Osteocyte (in vitro differentiated cells): Measurements from ENCODE around the gene ANKS3. TPM values are rescaled to one million over a fixed set of nuclear protein-coding genes. Genes with fewer than 3 reads are reported as not detected.

Experiments
- DNase-seq: peaks from one replicate; pipeline ENCODE4 v3.0.0; 2021; ENCODE audit warnings: mixed read lengths; ENCODE audit not compliant: unreplicated experiment; ENCODE audit errors: extremely low spot score
- H3K27ac Mint-ChIP-seq: one replicate; pipeline ENCODE4 v1.8.0; 2021; ENCODE audit warnings: mild to moderate bottlenecking, mixed read lengths; ENCODE audit not compliant: unreplicated experiment
- H3K27me3 Mint-ChIP-seq: one replicate; pipeline ENCODE4 v1.8.0; 2021; ENCODE audit warnings: mixed read lengths; ENCODE audit not compliant: unreplicated experiment
- H3K36me3 Mint-ChIP-seq: one replicate; pipeline ENCODE4 v1.8.0; 2021; ENCODE audit warnings: mixed read lengths; ENCODE audit not compliant: unreplicated experiment
- H3K4me1 Mint-ChIP-seq: one replicate; pipeline ENCODE4 v1.8.0; 2021; ENCODE audit warnings: mixed read lengths; ENCODE audit not compliant: unreplicated experiment
- H3K4me3 Mint-ChIP-seq: one replicate; pipeline ENCODE4 v1.8.0; 2021; ENCODE audit warnings: mild to moderate bottlenecking, moderate library complexity, mixed read lengths; ENCODE audit not compliant: unreplicated experiment
- H3K9me3 Mint-ChIP-seq: one replicate; pipeline ENCODE4 v1.8.0; 2021; ENCODE audit warnings: mixed read lengths; ENCODE audit not compliant: unreplicated experiment
- CTCF ChIP-seq: fragments of 200-600 bp; sonication (generic); IDR thresholded peaks from 2 replicates; pipeline ENCODE4 v1.5.0; 2021; ENCODE audit warnings: antibody characterized with exemption, mild to moderate bottlenecking, moderate library complexity
- total RNA-seq: library from RNA; stranded (reverse); gene quantifications from 2 replicates; pipeline ENCODE4 v1.2.1, GENCODE V29; 2021

The ANKS3 gene
- total RNA-seq, 1 donor from 2014 or later: 30.0 TPM

DNA sequence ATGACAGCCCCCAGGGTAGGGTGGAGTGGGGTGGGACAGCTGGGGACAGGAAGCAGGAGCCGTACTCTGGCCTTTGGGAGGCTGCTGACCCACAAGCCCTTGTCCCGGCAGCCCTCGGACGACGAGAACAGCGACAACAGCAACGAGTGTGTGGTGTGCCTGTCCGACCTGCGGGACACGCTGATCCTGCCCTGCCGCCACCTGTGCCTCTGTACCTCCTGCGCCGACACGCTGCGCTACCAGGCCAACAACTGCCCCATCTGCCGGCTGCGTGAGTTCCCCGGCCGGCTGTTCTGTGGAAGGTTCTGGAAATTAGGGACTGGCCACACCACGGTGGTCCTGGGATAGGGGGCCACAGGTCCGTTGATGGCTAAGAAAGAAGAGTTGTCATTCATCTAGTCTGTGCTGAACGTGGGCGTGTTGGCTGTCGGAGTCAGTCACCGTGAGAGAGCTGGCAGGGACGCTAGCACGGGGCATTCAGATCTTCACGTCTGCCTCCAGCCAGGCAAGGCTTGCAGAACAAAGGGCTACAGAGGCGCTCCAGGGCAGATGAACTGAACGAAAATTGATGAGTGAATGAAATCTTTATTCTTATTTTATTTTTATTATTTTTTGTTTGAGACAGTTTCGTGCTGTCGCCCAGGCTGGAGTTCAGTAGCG is 60.6 kb downstream of the ANKS3 start:
- H3K4me1 Mint-ChIP-seq: no peaks in the 10 kb centered on the region
- H3K27me3 Mint-ChIP-seq: no peaks in the 10 kb centered on the region
- no peak for DNase-seq
- no peak overlapping the region for H3K4me3 Mint-ChIP-seq
- no peak overlapping the region for H3K27ac Mint-ChIP-seq
- TF ChIP-seq CTCF: no peak
- no peaks in the 10 kb centered on the region for H3K9me3 Mint-ChIP-seq
- peaks cover 15% of the 10 kb centered on the region for H3K36me3 Mint-ChIP-seq

DNA sequence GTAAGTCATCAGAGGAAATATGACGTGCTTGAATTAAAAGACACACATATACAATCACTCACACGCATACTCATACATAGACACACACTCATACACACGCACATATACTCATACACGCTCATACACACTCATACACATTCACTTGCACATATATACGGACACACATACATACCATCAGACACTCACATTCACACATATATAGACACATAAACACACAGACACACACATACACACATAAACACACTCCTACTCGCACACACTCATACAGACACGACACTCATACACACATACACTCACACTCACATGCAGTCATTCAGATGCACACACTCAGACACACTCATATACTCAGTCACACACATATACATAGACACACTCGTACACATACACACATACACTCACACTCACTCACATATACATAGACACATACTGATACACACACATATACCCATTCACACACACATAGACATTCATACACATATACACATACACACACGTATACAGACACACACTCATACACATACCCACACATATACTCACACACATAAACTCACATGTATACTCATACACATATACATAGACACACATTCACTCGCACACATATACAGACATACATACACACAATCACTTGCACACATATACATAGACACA is 65.6 kb downstream of the ANKS3 start:
- no peak for DNase-seq
- no peak overlapping the region for H3K27ac Mint-ChIP-seq
- H3K27me3 Mint-ChIP-seq: no peaks in the 10 kb centered on the region
- H3K4me3 Mint-ChIP-seq: no peak overlapping the region
- H3K9me3 Mint-ChIP-seq: no peaks in the 10 kb centered on the region
- peaks cover 9% of the 10 kb centered on the region for H3K4me1 Mint-ChIP-seq
- TF ChIP-seq CTCF: no peak
- peaks cover 16% of the 10 kb centered on the region for H3K36me3 Mint-ChIP-seq

- no peak for TF ChIP-seq CTCF
- Mint-ChIP-seq H3K4me3 (no peak overlapping the region), H3K27me3 (no peaks in the 10 kb centered on the region), H3K36me3 (peaks cover 16% of the 10 kb centered on the region), H3K27ac (no peak overlapping the region), H3K4me1 (peaks cover 10% of the 10 kb centered on the region), H3K9me3 (no peaks in the 10 kb centered on the region)
- DNase-seq: no peak
These were observed 66.7 kb downstream of the ANKS3 start for GRCh38 chr16:4667203-4667963.

DNA sequence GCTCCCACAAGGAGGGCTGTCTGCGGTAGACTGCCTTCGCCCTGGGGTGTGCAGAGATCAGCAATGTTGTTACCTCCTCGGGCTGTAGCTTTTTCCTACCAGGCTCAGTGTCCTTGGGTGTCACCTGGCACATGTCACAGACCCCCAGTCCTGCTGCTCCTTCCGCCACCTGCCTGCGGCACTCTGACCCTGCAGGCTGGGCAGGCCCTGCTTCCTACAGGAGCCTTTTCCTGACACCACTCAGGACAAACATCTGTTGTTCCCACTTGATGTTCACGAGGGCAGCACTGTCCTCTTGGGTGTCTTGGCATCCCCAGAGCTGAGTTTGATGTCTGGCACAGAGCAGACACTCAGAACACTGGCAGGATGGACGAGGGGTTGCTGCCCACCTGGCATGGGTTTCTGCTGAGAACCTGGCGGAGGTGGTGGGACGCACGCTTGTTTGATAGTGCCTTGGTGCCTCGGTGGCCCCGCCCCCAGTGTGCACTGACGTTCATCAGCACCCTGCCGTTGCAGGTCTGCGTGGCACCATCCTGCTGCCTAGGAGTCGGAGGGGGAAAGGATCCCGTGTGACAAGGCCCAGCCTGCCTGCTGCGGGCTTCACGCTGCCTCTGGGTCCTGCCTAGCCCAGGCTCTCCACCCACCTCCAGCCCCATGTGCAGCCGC is 67.4 kb downstream of the ANKS3 start:
- Mint-ChIP-seq H3K4me3 (no peak overlapping the region), H3K27ac (no peak overlapping the region), H3K27me3 (no peaks in the 10 kb centered on the region), H3K9me3 (no peaks in the 10 kb centered on the region), H3K4me1 (peaks cover 12% of the 10 kb centered on the region), H3K36me3 (peaks cover 13% of the 10 kb centered on the region)
- DNase-seq: no peak
- TF ChIP-seq CTCF: no peak
